Right lung (tissue), 5 donors: Measurements from ENCODE around the gene NCDN. TPM values are rescaled to one million over a fixed set of nuclear protein-coding genes. Genes with fewer than 3 reads are reported as not detected.

ENCODE experiments used
- DNase-seq, 2 donors: peaks; one replicate each; pipeline ENCODE4 v3.0.0-alpha.2; 2013
- polyA plus RNA-seq, 5 donors: library from polyadenylated mRNA; unstranded; fragments of 120-200 nt; gene quantifications; one replicate each; pipeline versions ENCODE4 v1.2.1 to v1.2.3, GENCODE V29; 2013; ENCODE audit warnings: inconsistent platforms in 1 of 5, low replicate concordance in 1 of 5; ENCODE audit not compliant: insufficient read length in 5 of 5, insufficient read depth in 1 of 5

Gene NCDN
- polyA plus RNA-seq, 5 donors: 14.8 to 27.5 (median 21.8) TPM

- no peak for DNase-seq
Observed at GRCh38 chr1:35588197-35588910, 30.8 kb downstream of the NCDN start.

- no peak for DNase-seq
Observed at GRCh38 chr1:35589516-35590427, 32.2 kb downstream of the NCDN start.

GRCh38 chr1:35590476-35591040 is 33.0 kb downstream of the NCDN start:
- no peak for DNase-seq

GRCh38 chr1:35591211-35591610 is 33.6 kb downstream of the NCDN start:
- no peak for DNase-seq

GRCh38 chr1:35592991-35593769 is 35.6 kb downstream of the NCDN start:
- DNase-seq: no peak

- DNase-seq: no peak
Observed at GRCh38 chr1:35594005-35594760, 36.6 kb downstream of the NCDN start.

GRCh38 chr1:35595684-35596083 is 38.1 kb downstream of the NCDN start:
- DNase-seq: no peak

GRCh38 chr1:35597870-35598269 is 40.3 kb downstream of the NCDN start:
- DNase-seq: no peak

- DNase-seq: no peak
Observed at GRCh38 chr1:35598895-35599294, 41.3 kb downstream of the NCDN start.

- DNase-seq: no peak
Observed at GRCh38 chr1:35599411-35599810, 41.8 kb downstream of the NCDN start.

- DNase-seq: no peak
Observed at GRCh38 chr1:35600593-35600992, 43.0 kb downstream of the NCDN start.

- DNase-seq: no peak
Observed at GRCh38 chr1:35603468-35603867, 45.9 kb downstream of the NCDN start.

- DNase-seq: no peak
Observed at GRCh38 chr1:35603941-35604340, 46.3 kb downstream of the NCDN start.

- no peak for DNase-seq
Observed at GRCh38 chr1:35605071-35605866, 47.7 kb downstream of the NCDN start.

GRCh38 chr1:35605867-35606182 is 48.2 kb downstream of the NCDN start:
- DNase-seq: no peak

- DNase-seq: no peak
Observed at GRCh38 chr1:35611655-35612054, 54.1 kb downstream of the NCDN start.

- no peak for DNase-seq
Observed at GRCh38 chr1:35615440-35615839, 57.8 kb downstream of the NCDN start.
